Lower leg skin (tissue), 4 donors: ENCODE measurements around the gene KRT33A. TPM values are rescaled to one million over a fixed set of nuclear protein-coding genes. Genes with fewer than 3 reads are reported as not detected.

Experiments used
- DNase-seq, 2 donors: peaks; one replicate each; pipeline ENCODE4 v3.0.0-alpha.2; 2019; ENCODE audit warnings: low spot score in 2 of 2
- H3K4me3 ChIP-seq: fragments of 200-600 bp; sonication (generic); 2 replicates; pipeline ENCODE4 v1.5.1; 2017; ENCODE audit warnings: mild to moderate bottlenecking, low read depth; ENCODE audit not compliant: poor library complexity, severe bottlenecking
- CTCF ChIP-seq, 3 donors: fragments of 450-650 bp; IDR thresholded peaks; one replicate each; pipeline ENCODE4 v1.5.1; 2016; ENCODE audit warnings: antibody characterized with exemption in 3 of 3, mild to moderate bottlenecking in 3 of 3, moderate library complexity in 2 of 3
- POLR2A ChIP-seq, 2 donors: fragments of 450-650 bp; IDR thresholded peaks; one replicate each; pipeline ENCODE4 v1.6.1; 2016 to 2017; ENCODE audit warnings: antibody characterized with exemption in 2 of 2, mild to moderate bottlenecking in 1 of 2, moderate library complexity in 1 of 2
- WGBS, 2 donors: methylation state at CpG; one replicate each; pipeline ENCODE4 v1.1.5; 2018; 5-methylcytosine and 5-hydroxymethylcytosine counted together
- intact Hi-C: fragments of 100-400 bp; cut with DNase I; formaldehyde crosslinking; loops from one replicate; pipeline ENCODE4 v1.15.0; 2023; ENCODE audit warnings: low total_unique reads
- total RNA-seq, 4 donors: library from RNA; depleted of rRNA; stranded (reverse); fragments of >200 nt; gene quantifications; one replicate each; pipeline ENCODE4 v1.1.0, GENCODE V29; 2016

KRT33A gene
- total RNA-seq, 4 donors from 2014 or later = 0.25 to 73.9 (median 11.0) TPM; not detected in 1

GRCh38 chr17:41301916-41302901, 48.4 kb downstream of the KRT33A start, which contains the start of gene KRTAP29-1:
Gene KRTAP29-1 (minus strand): TSS chr17:41302851. CDS start chr17:41302851, 0 bp downstream.
- WGBS, 2 donors = 29 to 49% methylated on average over 10 to 11 of the region's 11 CpGs

GRCh38 chr17:41301204-41301790, 49.3 kb downstream of the KRT33A start:
- intact Hi-C loops = no loop called here
- 50 to 56% methylated on average over 5 of the region's 5 CpGs for WGBS, 2 donors
- TF ChIP-seq POLR2A (IDR thresholded peaks at IDR 0.05) (no peak), CTCF (IDR thresholded peaks at IDR 0.05) (no peak)
- DNase-seq = no peak
- no peak overlapping the region for H3K4me3 ChIP-seq

More at GRCh38 chr17:41301916-41302901, 48.4 kb downstream of the KRT33A start, which contains the start of gene KRTAP29-1:
- TF ChIP-seq CTCF (IDR thresholded peaks at IDR 0.05) (no peak), POLR2A (IDR thresholded peaks at IDR 0.05) (no peak)
- intact Hi-C loops = no loop called here
- no peak within 1 kb of the TSS for H3K4me3 ChIP-seq
- no peak for DNase-seq

- WGBS, 2 donors = 93 to 96% methylated on average over 20 of the region's 20 CpGs
- TF ChIP-seq POLR2A (IDR thresholded peaks at IDR 0.05) (no peak), CTCF (IDR thresholded peaks at IDR 0.05) (no peak)
- intact Hi-C loops = no loop called here
- H3K4me3 ChIP-seq = no peak overlapping the region
- DNase-seq = no peak
Measured at GRCh38 chr17:41298458-41299135, 52.0 kb downstream of the KRT33A start.

GRCh38 chr17:41296846-41297245, 53.8 kb downstream of the KRT33A start:
- intact Hi-C loops = no loop called here

More at GRCh38 chr17:41296846-41297245, 53.8 kb downstream of the KRT33A start:
- no peak overlapping the region for H3K4me3 ChIP-seq
- DNase-seq = no peak
- TF ChIP-seq CTCF (IDR thresholded peaks at IDR 0.05) (no peak), POLR2A (IDR thresholded peaks at IDR 0.05) (no peak)
- WGBS, 2 donors = 19 to 23% methylated on average over 1 of the region's 1 CpG

Other genes starting within 250 kb of the KRT33A start
- not detected for gene KRTAP4-16, start 248.6 kb downstream of the KRT33A start, total RNA-seq
- gene KRTAP4-9, start 245.4 kb downstream of the KRT33A start, total RNA-seq = 10 to 100 TPM in 1 of 4 donors, 1 to 10 TPM in 1, under 1 TPM in 1, not detected in 1; 0.44 to 73.5 (median 2.6) TPM
- gene KRTAP4-11, start 232.5 kb downstream of the KRT33A start, total RNA-seq = 10 to 100 TPM in 1 of 4 donors, under 1 TPM in 1, not detected in 2; 0.89 to 20.6 TPM
- 10 to 100 TPM in 1 of 4 donors, not detected in 3; 57.0 TPM for gene KRTAP4-12, start 226.6 kb downstream of the KRT33A start, total RNA-seq
- 10 to 100 TPM in 1 of 4 donors, under 1 TPM in 1, not detected in 2; 0.25 to 54.3 TPM for gene KRTAP4-6, start 210.3 kb downstream of the KRT33A start, total RNA-seq
- gene KRTAP4-5, start 201.0 kb downstream of the KRT33A start, total RNA-seq = 10 to 100 TPM in 1 of 4 donors, under 1 TPM in 1, not detected in 2; 0.34 to 14.9 TPM
- 100 to 1,000 TPM in 1 of 4 donors, under 1 TPM in 1, not detected in 2; 0.84 to 102 TPM for gene KRTAP4-4, start 190.1 kb downstream of the KRT33A start, total RNA-seq
- gene KRTAP4-3, start 182.6 kb downstream of the KRT33A start, total RNA-seq = 10 to 100 TPM in 1 of 4 donors, 1 to 10 TPM in 1, not detected in 2; 1.2 to 54.0 TPM
- 10 to 100 TPM in 1 of 4 donors, 1 to 10 TPM in 1, not detected in 2; 5.0 to 75.4 TPM for gene KRTAP4-2, start 172.6 kb downstream of the KRT33A start, total RNA-seq
- 10 to 100 TPM in 1 of 4 donors, 1 to 10 TPM in 1, not detected in 2; 2.1 to 66.2 TPM for gene KRTAP4-1, start 165.9 kb downstream of the KRT33A start, total RNA-seq
- gene KRTAP9-1, start 160.9 kb downstream of the KRT33A start, total RNA-seq = under 1 TPM in 1 of 4 donors, not detected in 3; 0.91 TPM
- gene KRTAP9-2, start 124.2 kb downstream of the KRT33A start, total RNA-seq = 100 to 1,000 TPM in 1 of 4 donors, 10 to 100 TPM in 1, not detected in 2; 18.1 to 183 TPM
- gene KRTAP9-3, start 118.4 kb downstream of the KRT33A start, total RNA-seq = 100 to 1,000 TPM in 1 of 4 donors, 1 to 10 TPM in 1, under 1 TPM in 1, not detected in 1; 0.27 to 218 (median 8.7) TPM
- gene KRTAP9-8, start 112.8 kb downstream of the KRT33A start, total RNA-seq = 100 to 1,000 TPM in 1 of 4 donors, under 1 TPM in 2, not detected in 1; 0.47 to 120 (median 0.97) TPM
- 100 to 1,000 TPM in 1 of 4 donors, 1 to 10 TPM in 1, under 1 TPM in 1, not detected in 1; 0.37 to 177 (median 2.1) TPM for gene KRTAP9-4, start 101.1 kb downstream of the KRT33A start, total RNA-seq
- gene KRTAP9-9, start 95.4 kb downstream of the KRT33A start, total RNA-seq = 10 to 100 TPM in 1 of 4 donors, 1 to 10 TPM in 1, not detected in 2; 2.1 to 94.5 TPM
- gene KRTAP9-6, start 85.5 kb downstream of the KRT33A start, total RNA-seq = under 1 TPM in 2 of 4 donors, not detected in 2; 0.38 to 0.62 TPM
- gene KRTAP9-7, start 75.1 kb downstream of the KRT33A start, total RNA-seq = 10 to 100 TPM in 1 of 4 donors, under 1 TPM in 1, not detected in 2; 0.51 to 17.1 TPM
- 1 to 10 TPM in 1 of 4 donors, not detected in 3; 2.5 TPM for gene KRTAP29-1, start 48.0 kb downstream of the KRT33A start, total RNA-seq
- gene KRTAP16-1, start 41.5 kb downstream of the KRT33A start, total RNA-seq = 1 to 10 TPM in 1 of 4 donors, not detected in 3; 5.9 TPM
- 10 to 100 TPM in 1 of 4 donors, 1 to 10 TPM in 1, not detected in 2; 1.3 to 38.6 TPM for gene KRTAP17-1, start 35.1 kb downstream of the KRT33A start, total RNA-seq
- 100 to 1,000 TPM in 1 of 4 donors, 1 to 10 TPM in 1, under 1 TPM in 1, not detected in 1; 0.25 to 117 (median 4.4) TPM for gene KRT33B, start 19.0 kb upstream of the KRT33A start, total RNA-seq
- 100 to 1,000 TPM in 1 of 4 donors, 10 to 100 TPM in 1, 1 to 10 TPM in 1, under 1 TPM in 1; 0.72 to 143 (median 6.3) TPM for gene KRT34, start 31.5 kb upstream of the KRT33A start, total RNA-seq
- gene KRT31, start 46.8 kb upstream of the KRT33A start, total RNA-seq = 100 to 1,000 TPM in 1 of 4 donors, 10 to 100 TPM in 3; 15.9 to 197 (median 24.1) TPM
- gene KRT37, start 73.8 kb upstream of the KRT33A start, total RNA-seq = not detected
- 1 to 10 TPM in 2 of 4 donors, not detected in 2; 1.3 to 1.8 TPM for gene KRT38, start 90.2 kb upstream of the KRT33A start, total RNA-seq
- 10 to 100 TPM in 1 of 4 donors, under 1 TPM in 1, not detected in 2; 0.46 to 11.6 TPM for gene KRT32, start 116.6 kb upstream of the KRT33A start, total RNA-seq
- under 1 TPM in 1 of 4 donors, not detected in 3; 0.84 TPM for gene KRT35, start 130.3 kb upstream of the KRT33A start, total RNA-seq
- gene KRT36, start 139.1 kb upstream of the KRT33A start, total RNA-seq = under 1 TPM in 1 of 4 donors, not detected in 3; 0.97 TPM
- gene KRT13, start 154.8 kb upstream of the KRT33A start, total RNA-seq = under 1 TPM in 2 of 4 donors, not detected in 2; 0.19 to 0.46 TPM
- 1,000 to 10,000 TPM in 2 of 4 donors, 100 to 1,000 TPM in 2; 802 to 1,380 (median 1,140) TPM for gene KRT15, start 168.1 kb upstream of the KRT33A start, total RNA-seq
- 100 to 1,000 TPM in 3 of 4 donors, 10 to 100 TPM in 1; 96.0 to 482 (median 285) TPM for gene KRT19, start 177.5 kb upstream of the KRT33A start, total RNA-seq
- 1 to 10 TPM in 1 of 4 donors, under 1 TPM in 2, not detected in 1; 0.47 to 1.6 (median 0.91) TPM for gene KRT9, start 221.2 kb upstream of the KRT33A start, total RNA-seq
- 1,000 to 10,000 TPM; 4,210 to 7,487 (median 6,656) TPM for gene KRT14, start 236.1 kb upstream of the KRT33A start, total RNA-seq